Neural crest cell (in vitro differentiated cells): ENCODE results near the gene PRM2. TPM values are rescaled to one million over a fixed set of nuclear protein-coding genes. Genes with fewer than 3 reads are reported as not detected.
A peak's percentile ranks its signal among the peaks of the same experiment; 100 is the strongest.

Experiments
- DNase-seq: peaks from one replicate; pipeline ENCODE4 v3.0.0; 2021; ENCODE audit warnings: low read depth, mixed read lengths, low spot score
- H3K27ac Mint-ChIP-seq: one replicate; pipeline ENCODE4 v1.8.0; 2021; ENCODE audit warnings: mild to moderate bottlenecking, mixed read lengths; ENCODE audit not compliant: unreplicated experiment
- H3K27me3 Mint-ChIP-seq: 2 replicates; pipeline ENCODE4 v1.8.0; 2021; ENCODE audit warnings: low read depth, mild to moderate bottlenecking, mixed read lengths
- H3K36me3 Mint-ChIP-seq: 2 replicates; pipeline ENCODE4 v1.8.0; 2021; ENCODE audit warnings: low read depth, mild to moderate bottlenecking, mixed read lengths
- H3K4me1 Mint-ChIP-seq: 2 replicates; pipeline ENCODE4 v1.8.0; 2021; ENCODE audit warnings: mixed read lengths
- H3K4me3 Mint-ChIP-seq: one replicate; pipeline ENCODE4 v1.8.0; 2021; ENCODE audit warnings: mild to moderate bottlenecking, mixed read lengths
- H3K9me3 Mint-ChIP-seq: 2 replicates; pipeline ENCODE4 v1.8.0; 2021; ENCODE audit warnings: mixed read lengths
- total RNA-seq: library from RNA; stranded (reverse); gene quantifications from 2 replicates; pipeline ENCODE4 v1.2.1, GENCODE V29; 2021
- TF ChIP-seq, protein P1 (sequence below): fragments of 200-600 bp; sonication (generic); conservative IDR thresholded peaks from 2 replicates; pipeline ENCODE4 v1.5.0; 2021; ENCODE audit warnings: antibody characterized with exemption, mild to moderate bottlenecking

Gene PRM2
- total RNA-seq, 1 donor from 2014 or later = not detected

DNA sequence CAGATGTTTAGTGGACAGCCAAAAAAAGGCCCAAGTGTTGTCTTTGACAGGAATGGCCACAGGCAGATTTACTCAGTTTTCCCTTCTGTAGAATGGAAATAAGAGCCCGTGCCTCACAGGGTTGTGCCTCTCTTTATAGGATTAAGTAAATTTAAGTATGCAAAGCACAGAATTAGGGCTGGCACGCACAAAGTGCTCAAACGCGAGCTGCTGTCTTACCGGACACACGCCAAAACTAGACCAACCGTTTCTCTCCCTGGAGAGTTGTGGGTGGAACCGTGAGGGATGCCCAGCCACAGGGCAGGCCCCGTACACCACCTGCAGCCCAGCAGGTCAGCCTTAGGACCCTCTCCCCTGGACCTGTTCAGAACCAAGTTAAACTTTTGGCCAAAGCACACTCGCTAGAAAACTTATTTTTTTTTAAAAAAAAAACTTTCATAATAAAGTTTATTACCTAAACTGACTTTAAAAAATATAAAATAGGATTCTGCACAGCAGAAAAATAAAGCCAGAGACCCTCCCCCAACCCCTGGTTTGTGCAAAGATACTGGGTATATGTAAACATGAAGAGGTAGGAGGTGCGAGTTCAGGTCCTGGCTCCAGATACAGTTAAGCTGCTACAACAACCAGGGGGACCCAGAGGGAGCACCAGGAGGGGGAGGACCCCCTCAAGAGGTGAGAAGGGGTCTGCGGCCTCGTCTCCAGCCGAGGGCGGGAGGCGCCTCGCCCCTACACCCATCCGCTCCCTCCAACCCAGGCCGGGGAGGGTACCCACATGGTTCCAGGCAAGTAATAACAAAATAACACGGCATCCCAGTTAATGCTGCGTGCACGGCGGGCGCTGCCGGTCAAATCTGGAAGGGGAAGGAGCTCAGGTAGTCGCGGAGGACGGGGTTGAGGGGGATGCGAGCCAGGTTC is 22.0 kb downstream of the PRM2 start:
- Mint-ChIP-seq H3K27me3 (peaks cover 35% of the 10 kb centered on the region), H3K4me3 (peak overlapping the region; percentile 76), H3K9me3 (no peaks in the 10 kb centered on the region), H3K27ac (no peak overlapping the region), H3K4me1 (peaks cover 6% of the 10 kb centered on the region), H3K36me3 (no peaks in the 10 kb centered on the region)
- DNase-seq = no peak
- TF ChIP-seq, protein P1, sequence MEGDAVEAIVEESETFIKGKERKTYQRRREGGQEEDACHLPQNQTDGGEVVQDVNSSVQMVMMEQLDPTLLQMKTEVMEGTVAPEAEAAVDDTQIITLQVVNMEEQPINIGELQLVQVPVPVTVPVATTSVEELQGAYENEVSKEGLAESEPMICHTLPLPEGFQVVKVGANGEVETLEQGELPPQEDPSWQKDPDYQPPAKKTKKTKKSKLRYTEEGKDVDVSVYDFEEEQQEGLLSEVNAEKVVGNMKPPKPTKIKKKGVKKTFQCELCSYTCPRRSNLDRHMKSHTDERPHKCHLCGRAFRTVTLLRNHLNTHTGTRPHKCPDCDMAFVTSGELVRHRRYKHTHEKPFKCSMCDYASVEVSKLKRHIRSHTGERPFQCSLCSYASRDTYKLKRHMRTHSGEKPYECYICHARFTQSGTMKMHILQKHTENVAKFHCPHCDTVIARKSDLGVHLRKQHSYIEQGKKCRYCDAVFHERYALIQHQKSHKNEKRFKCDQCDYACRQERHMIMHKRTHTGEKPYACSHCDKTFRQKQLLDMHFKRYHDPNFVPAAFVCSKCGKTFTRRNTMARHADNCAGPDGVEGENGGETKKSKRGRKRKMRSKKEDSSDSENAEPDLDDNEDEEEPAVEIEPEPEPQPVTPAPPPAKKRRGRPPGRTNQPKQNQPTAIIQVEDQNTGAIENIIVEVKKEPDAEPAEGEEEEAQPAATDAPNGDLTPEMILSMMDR = no peak

DNA sequence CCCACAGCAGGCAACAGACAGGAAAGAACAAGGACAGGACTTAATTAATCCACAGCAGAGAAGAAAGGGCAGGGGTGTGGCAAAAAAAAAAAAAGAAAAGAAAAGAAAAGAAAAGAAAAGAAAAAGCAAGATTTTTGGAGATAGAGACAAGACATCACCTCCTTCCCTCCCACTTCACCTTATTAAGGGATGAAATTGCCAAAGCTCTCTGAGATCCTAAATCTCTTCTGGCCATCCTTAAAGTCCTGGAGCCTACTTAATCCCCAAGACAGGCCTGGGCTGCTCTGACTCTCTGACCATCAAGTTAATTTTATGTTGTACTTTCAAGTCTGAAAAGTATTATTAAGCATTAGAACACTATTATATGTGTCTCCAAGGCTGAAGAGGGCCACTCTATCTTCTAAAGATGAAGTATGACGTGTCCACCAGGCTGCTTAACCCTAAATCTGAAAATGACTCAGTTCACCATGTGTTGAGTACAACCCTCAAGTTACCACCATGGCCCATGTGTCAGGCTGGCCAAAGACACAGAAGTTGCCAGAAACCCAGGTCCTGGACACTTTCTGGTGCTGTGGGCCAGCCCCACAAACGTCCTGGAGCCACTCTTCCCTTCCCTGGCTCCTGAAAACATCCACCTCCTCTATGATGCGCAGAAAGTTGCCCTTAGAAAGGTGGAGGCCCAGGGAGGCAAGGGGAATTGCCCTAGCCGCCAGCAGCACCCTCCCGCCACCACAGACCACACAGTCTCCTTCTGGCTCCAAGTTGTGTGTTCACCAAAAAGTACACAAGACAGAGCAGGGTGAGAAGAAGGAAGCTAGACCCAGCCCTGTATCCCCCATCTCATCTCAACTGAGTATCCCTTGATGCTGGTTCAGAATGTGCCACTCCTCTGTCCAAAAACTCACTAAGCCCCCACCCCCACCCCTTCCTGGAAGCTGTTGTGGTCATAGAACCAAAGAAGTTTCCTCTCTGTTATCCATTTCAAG is 23.0 kb downstream of the PRM2 start:
- H3K27me3 Mint-ChIP-seq = peaks cover 35% of the 10 kb centered on the region
- peaks cover 6% of the 10 kb centered on the region for H3K4me1 Mint-ChIP-seq
- no peaks in the 10 kb centered on the region for H3K9me3 Mint-ChIP-seq
- TF ChIP-seq, protein P1 = no peak
- no peak overlapping the region for H3K27ac Mint-ChIP-seq
- peak overlapping the region; percentile 68 for H3K4me3 Mint-ChIP-seq
- no peaks in the 10 kb centered on the region for H3K36me3 Mint-ChIP-seq
- DNase-seq = no peak

DNA sequence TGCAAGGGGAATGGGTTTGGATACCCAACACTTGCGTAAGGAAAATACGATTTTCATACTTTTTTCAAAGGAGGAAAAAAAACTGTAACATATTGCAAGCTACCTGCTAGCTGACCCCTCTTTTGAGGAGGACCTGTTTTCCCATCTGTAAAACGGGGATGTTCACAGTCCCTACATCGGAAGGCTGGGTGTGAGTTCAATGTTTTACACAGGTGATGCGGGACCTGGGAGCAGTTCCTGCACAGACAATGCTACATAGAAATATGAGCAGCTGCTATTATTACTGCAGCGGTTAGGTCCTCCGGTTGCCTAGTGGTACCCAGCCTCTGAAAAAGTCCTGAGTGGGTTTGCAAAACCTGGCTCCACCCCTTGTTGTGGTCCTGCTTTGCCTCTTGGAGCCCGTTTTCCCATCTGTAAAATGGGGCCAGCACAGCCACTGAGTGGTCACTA is 23.8 kb downstream of the PRM2 start:
- no peaks in the 10 kb centered on the region for H3K36me3 Mint-ChIP-seq
- H3K4me1 Mint-ChIP-seq = peaks cover 6% of the 10 kb centered on the region
- no peak overlapping the region for H3K27ac Mint-ChIP-seq
- H3K9me3 Mint-ChIP-seq = no peaks in the 10 kb centered on the region
- H3K27me3 Mint-ChIP-seq = peaks cover 34% of the 10 kb centered on the region
- DNase-seq = no peak
- TF ChIP-seq, protein P1 = no peak
- H3K4me3 Mint-ChIP-seq = peak overlapping the region; percentile 68

DNA sequence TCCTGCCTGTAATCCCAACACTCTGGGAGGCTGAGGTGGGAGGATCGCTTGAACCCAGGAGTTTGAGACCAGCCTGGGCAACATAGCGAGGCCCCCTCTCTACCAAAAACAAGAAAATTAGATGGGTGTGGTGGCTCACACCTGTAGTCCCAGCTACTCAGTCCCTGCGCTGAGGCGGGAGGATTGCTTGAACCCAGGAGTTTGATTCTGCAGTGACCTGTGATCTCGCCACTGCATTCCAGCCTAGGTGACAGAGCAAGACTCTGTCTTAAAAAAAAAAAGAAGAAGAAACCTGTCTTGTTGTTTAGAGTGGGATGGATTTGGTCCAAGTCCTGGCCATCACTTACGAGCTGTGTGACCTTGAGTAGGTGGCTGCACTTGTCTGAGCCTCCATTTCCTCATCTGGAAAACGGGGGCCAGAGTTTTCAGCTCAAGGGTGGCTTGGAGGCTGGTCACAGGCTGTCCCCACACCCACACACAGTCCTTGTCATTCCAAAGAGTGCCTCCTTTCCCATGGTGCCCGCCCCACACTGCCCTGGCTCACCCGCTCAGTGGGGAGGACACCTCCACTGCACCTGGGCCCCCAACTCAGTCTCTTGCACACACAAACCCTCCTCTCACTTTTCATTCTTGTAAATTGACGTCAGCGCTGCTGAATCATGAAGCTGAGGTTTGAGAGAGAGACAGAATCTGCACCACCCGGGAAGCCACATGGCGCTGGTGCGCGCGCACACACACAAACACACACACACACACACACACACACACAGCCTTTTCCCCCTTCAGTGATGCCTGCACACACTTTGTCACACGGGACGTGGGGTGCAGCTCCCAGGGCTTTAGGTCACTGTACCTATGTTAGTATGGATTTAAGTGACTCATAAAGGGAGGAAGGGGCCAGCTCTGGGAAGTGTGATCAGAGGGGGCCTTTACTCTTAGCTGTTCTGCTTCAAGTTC is 24.5 kb downstream of the PRM2 start:
- no peaks in the 10 kb centered on the region for H3K4me1 Mint-ChIP-seq
- H3K36me3 Mint-ChIP-seq = no peaks in the 10 kb centered on the region
- no peak for DNase-seq
- H3K27me3 Mint-ChIP-seq = peaks cover 27% of the 10 kb centered on the region
- TF ChIP-seq, protein P1 = no peak
- no peaks in the 10 kb centered on the region for H3K9me3 Mint-ChIP-seq
- peak overlapping the region; percentile 27 for H3K4me3 Mint-ChIP-seq
- no peak overlapping the region for H3K27ac Mint-ChIP-seq
